Kidney (tissue), 14 donors: Measurements from ENCODE around the gene PCDH19. TPM values are rescaled to one million over a fixed set of nuclear protein-coding genes. Genes with fewer than 3 reads are reported as not detected.

Experiments
- DNase-seq, 5 donors: peaks; one replicate each; pipeline ENCODE4 v3.0.0-alpha.2; 2013 to 2020
- FAIRE-seq: peaks from 2 replicates; lab custom pipeline; 2012; peaks lifted over from hg19 to GRCh38; lab: Jason Lieb, UNC
- H3K27ac ChIP-seq, 2 donors: one replicate each; pipeline ENCODE4 v1.7.0; 2013; ENCODE audit warnings: low read depth in 2 of 2, low read length in 2 of 2, inconsistent platforms in 1 of 2
- H3K27me3 ChIP-seq: one replicate; pipeline ENCODE4 v1.7.1; 2013; ENCODE audit warnings: low read length, inconsistent platforms; ENCODE audit not compliant: control insufficient read depth, insufficient read depth
- H3K36me3 ChIP-seq, 3 donors: one replicate each; pipeline versions ENCODE4 v1.7.0 to v1.7.1; 2013; ENCODE audit warnings: low read length in 3 of 3, control low read depth in 1 of 3, inconsistent platforms in 1 of 3; ENCODE audit not compliant: insufficient read depth in 3 of 3, control insufficient read depth in 2 of 3
- H3K4me1 ChIP-seq, 3 donors: one replicate each; pipeline versions ENCODE4 v1.7.0 to v1.7.1; 2013; ENCODE audit warnings: low read length in 3 of 3, inconsistent platforms in 1 of 3, low read depth in 1 of 3; ENCODE audit not compliant: control insufficient read depth in 2 of 3, insufficient read depth in 2 of 3
- H3K4me3 ChIP-seq, 3 donors: one replicate each; pipeline versions ENCODE4 v1.7.0 to v1.8.1; 2013; ENCODE audit warnings: low read length in 3 of 3, control low read depth in 1 of 3, inconsistent platforms in 1 of 3
- H3K9ac ChIP-seq, 3 donors: one replicate each; pipeline versions ENCODE4 v1.7.0 to v1.7.1; 2013; ENCODE audit warnings: low read length in 3 of 3, control low read depth in 1 of 3, inconsistent platforms in 1 of 3
- H3K9me3 ChIP-seq, 3 donors: one replicate each; pipeline versions ENCODE4 v1.7.0 to v1.7.1; 2013; ENCODE audit warnings: low read length in 3 of 3, control low read depth in 1 of 3, inconsistent platforms in 1 of 3; ENCODE audit not compliant: control insufficient read depth in 2 of 3, insufficient read depth in 1 of 3
- CTCF ChIP-seq: IDR thresholded peaks from 3 replicates; pipeline ENCODE4 v1.5.1; 2012; ENCODE audit warnings: mild to moderate bottlenecking, moderate library complexity, borderline replicate concordance; ENCODE audit not compliant: insufficient read depth; ENCODE audit errors: extremely low read depth
- intact Hi-C: fragments of 100-400 bp; cut with DNase I; formaldehyde crosslinking; loops from one replicate; pipeline ENCODE4 v1.11.1; 2022
- polyA plus RNA-seq: library from polyadenylated mRNA; stranded (reverse); fragments of 350-450 nt; fragmentation: Illumina TruSeq; extraction: RNeasy Lipid Tissue Mini Kit (QIAGEN cat#74804); gene quantifications from one replicate; pipeline ENCODE4 v1.2.3, GENCODE V29; 2014; ENCODE audit warnings: low read depth, low replicate concordance; ENCODE audit not compliant: insufficient read depth
- total RNA-seq: library from RNA; stranded (reverse); fragmentation: NEBNext Ultra II Directional; extraction: Animal tissue kit (Norgen Biotek cat#: 25700); gene quantifications from one replicate; pipeline ENCODE4 v1.2.1, GENCODE V29; 2021
- donor health status: control.
- donor health status: control.
- donor health status: control.
- donor health status: control.
- donor health status: control.
- donor health status: DM: yes; HTN: yes; CAD: no.
- donor health status: Normal renal cell carcinoma (clear cell type).

The PCDH19 gene
- total and polyA plus RNA-seq, 2 donors from 2014 or later = 0.66 to 0.75 TPM

GRCh38 chrX:100355680-100356079 lies 54.4 kb downstream of the PCDH19 start:
- Histone ChIP-seq H3K27ac (no peak overlapping the region), H3K9me3 (no peaks in the 10 kb centered on the region), H3K27me3 (no peaks in the 10 kb centered on the region), H3K9ac (no peak overlapping the region), H3K4me3 (no peak overlapping the region), H3K36me3 (no peaks in the 10 kb centered on the region), H3K4me1 (no peaks in the 10 kb centered on the region)
- FAIRE-seq (no peak), DNase-seq (no peak)
- intact Hi-C loops = no loop called here
- no peak for TF ChIP-seq CTCF

GRCh38 chrX:100353326-100353725 lies 56.7 kb downstream of the PCDH19 start:
- Histone ChIP-seq H3K27ac (no peak overlapping the region), H3K9me3 (no peaks in the 10 kb centered on the region), H3K4me3 (no peak overlapping the region), H3K9ac (no peak overlapping the region), H3K36me3 (no peaks in the 10 kb centered on the region), H3K27me3 (no peaks in the 10 kb centered on the region), H3K4me1 (no peaks in the 10 kb centered on the region)
- intact Hi-C loops = no loop called here
- FAIRE-seq = no peak
- no peak for DNase-seq
- TF ChIP-seq CTCF = no peak

- Histone ChIP-seq H3K27me3 (no peaks in the 10 kb centered on the region), H3K4me3 (no peak overlapping the region), H3K9me3 (no peaks in the 10 kb centered on the region), H3K4me1 (no peaks in the 10 kb centered on the region), H3K27ac (no peak overlapping the region), H3K36me3 (no peaks in the 10 kb centered on the region), H3K9ac (no peak overlapping the region)
- intact Hi-C loops = no loop called here
- no peak for TF ChIP-seq CTCF
- FAIRE-seq = no peak
- DNase-seq = no peak
Observed at GRCh38 chrX:100350704-100351489, 59.2 kb downstream of the PCDH19 start.
